Measurements from ENCODE around the gene TNNI3K. TPM values are rescaled to one million over a fixed set of nuclear protein-coding genes. Genes with fewer than 3 reads are reported as not detected.

TNNI3K gene, protein sequence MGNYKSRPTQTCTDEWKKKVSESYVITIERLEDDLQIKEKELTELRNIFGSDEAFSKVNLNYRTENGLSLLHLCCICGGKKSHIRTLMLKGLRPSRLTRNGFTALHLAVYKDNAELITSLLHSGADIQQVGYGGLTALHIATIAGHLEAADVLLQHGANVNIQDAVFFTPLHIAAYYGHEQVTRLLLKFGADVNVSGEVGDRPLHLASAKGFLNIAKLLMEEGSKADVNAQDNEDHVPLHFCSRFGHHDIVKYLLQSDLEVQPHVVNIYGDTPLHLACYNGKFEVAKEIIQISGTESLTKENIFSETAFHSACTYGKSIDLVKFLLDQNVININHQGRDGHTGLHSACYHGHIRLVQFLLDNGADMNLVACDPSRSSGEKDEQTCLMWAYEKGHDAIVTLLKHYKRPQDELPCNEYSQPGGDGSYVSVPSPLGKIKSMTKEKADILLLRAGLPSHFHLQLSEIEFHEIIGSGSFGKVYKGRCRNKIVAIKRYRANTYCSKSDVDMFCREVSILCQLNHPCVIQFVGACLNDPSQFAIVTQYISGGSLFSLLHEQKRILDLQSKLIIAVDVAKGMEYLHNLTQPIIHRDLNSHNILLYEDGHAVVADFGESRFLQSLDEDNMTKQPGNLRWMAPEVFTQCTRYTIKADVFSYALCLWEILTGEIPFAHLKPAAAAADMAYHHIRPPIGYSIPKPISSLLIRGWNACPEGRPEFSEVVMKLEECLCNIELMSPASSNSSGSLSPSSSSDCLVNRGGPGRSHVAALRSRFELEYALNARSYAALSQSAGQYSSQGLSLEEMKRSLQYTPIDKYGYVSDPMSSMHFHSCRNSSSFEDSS
- total RNA-seq, result not detected

DNA sequence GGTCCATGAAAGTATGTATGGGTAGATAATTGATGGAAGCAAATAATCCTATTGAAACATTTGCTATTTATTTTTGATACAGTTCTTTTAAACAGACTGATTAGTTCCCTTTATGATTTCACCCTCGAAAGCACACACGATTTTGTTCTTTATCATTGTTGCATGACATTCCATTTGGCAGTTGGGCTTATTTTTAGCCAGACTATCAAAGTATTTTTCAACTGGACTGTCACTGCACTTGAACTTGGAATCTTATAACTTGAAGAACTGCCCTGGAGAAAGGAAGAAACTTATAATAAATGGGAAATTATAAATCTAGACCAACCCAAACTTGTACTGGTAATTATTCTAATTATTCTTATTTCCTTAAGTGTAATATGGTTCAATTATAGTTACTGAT lies at the start of gene TNNI3K:
TNNI3K (plus strand) TSS at position 235 of the 400 bp plus-strand sequence; CDS start at position 300, 65 bp downstream.
- TF ChIP-seq, protein P1, sequence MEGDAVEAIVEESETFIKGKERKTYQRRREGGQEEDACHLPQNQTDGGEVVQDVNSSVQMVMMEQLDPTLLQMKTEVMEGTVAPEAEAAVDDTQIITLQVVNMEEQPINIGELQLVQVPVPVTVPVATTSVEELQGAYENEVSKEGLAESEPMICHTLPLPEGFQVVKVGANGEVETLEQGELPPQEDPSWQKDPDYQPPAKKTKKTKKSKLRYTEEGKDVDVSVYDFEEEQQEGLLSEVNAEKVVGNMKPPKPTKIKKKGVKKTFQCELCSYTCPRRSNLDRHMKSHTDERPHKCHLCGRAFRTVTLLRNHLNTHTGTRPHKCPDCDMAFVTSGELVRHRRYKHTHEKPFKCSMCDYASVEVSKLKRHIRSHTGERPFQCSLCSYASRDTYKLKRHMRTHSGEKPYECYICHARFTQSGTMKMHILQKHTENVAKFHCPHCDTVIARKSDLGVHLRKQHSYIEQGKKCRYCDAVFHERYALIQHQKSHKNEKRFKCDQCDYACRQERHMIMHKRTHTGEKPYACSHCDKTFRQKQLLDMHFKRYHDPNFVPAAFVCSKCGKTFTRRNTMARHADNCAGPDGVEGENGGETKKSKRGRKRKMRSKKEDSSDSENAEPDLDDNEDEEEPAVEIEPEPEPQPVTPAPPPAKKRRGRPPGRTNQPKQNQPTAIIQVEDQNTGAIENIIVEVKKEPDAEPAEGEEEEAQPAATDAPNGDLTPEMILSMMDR (IDR thresholded peaks at IDR 0.05), result no peak
- TF ChIP-seq POLR2AphosphoS5 (IDR thresholded peaks at IDR 0.05; ENCODE audit: insufficient read depth in 1 of 2, low read depth in 1 of 2), result no peak
- TF ChIP-seq POLR2A (IDR thresholded peaks at IDR 0.05), result no peak

DNA sequence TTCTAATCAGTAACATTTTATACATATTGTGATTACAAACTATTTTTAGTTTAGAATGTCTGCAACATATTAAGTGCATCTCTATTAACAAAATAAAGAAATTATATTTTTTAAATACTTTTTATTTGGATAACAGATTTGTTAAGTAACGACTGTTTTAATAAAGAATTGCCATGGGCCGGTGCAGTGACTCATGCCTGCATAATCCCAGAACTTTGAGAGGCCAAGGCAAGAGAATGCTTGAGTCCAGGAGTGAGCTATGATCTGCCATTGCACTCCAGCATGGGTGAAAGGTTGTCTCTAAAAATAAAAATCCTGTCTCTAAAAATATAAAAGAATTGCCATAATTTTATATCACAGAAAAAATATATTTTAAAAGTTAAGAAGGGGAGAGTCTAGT lies 41.3 kb upstream of the TNNI3K start:
- Histone ChIP-seq H3K4me1 (peaks cover 5% of the 10 kb centered on the region), H3K27ac (no peak overlapping the region), H3K27me3 (no peaks in the 10 kb centered on the region), H3K4me3 (no peak overlapping the region), H3K36me3 (no peaks in the 10 kb centered on the region), H3K9me3 (no peaks in the 10 kb centered on the region)
- intact Hi-C loops (cut with DNase I), result no loop called here
- no peak for DNase-seq (ENCODE audit: extremely low spot score in 2 of 2)
- TF ChIP-seq, protein P1 (IDR thresholded peaks at IDR 0.05), result no peak
- TF ChIP-seq POLR2A (IDR thresholded peaks at IDR 0.05), result no peak
- TF ChIP-seq POLR2AphosphoS5 (IDR thresholded peaks at IDR 0.05; ENCODE audit: insufficient read depth in 1 of 2, low read depth in 1 of 2), result no peak

More for the DNA sequence above, at the start of gene TNNI3K:
- Histone ChIP-seq H3K27ac (no peak within 1 kb of the TSS), H3K9me3 (no peaks in the 10 kb centered on the region), H3K27me3 (no peaks in the 10 kb centered on the region), H3K36me3 (no peaks in the 10 kb centered on the region), H3K4me1 (no peaks in the 10 kb centered on the region), H3K4me3 (no peak within 1 kb of the TSS)
- DNase-seq (ENCODE audit: extremely low spot score in 2 of 2), result no peak
- intact Hi-C loops (cut with DNase I), result no loop called here

DNA sequence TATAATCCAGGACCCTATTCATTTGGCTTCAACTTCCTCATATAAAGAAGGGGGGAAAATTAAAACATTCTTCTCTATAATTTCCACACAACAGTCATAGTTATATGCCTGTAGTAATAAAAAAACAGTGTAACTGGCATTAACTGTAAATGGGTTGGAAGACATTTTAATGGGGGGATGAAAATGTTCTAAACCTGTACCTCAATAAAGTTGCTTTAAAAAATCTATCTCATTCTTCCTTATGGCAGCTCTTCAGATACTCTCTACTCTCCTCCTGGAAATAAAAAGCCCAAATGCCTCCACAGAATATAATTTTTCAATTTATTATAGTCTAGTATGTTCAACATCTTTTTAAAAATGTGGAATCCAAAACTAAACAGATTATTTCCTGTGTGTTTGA lies 39.8 kb upstream of the TNNI3K start:
- no peak overlapping the region for H3K4me3 ChIP-seq
- H3K36me3 ChIP-seq, result no peaks in the 10 kb centered on the region
- H3K4me1 ChIP-seq, result peaks cover 15% of the 10 kb centered on the region
- H3K27ac ChIP-seq, result no peak overlapping the region
- intact Hi-C loops (cut with DNase I), result no loop called here
- TF ChIP-seq, protein P1 (IDR thresholded peaks at IDR 0.05), result no peak
- TF ChIP-seq POLR2AphosphoS5 (IDR thresholded peaks at IDR 0.05; ENCODE audit: insufficient read depth in 1 of 2, low read depth in 1 of 2) (no peak), POLR2A (IDR thresholded peaks at IDR 0.05) (no peak)
- DNase-seq (ENCODE audit: extremely low spot score in 2 of 2), result no peak
- H3K9me3 ChIP-seq, result no peaks in the 10 kb centered on the region
- no peaks in the 10 kb centered on the region for H3K27me3 ChIP-seq

DNA sequence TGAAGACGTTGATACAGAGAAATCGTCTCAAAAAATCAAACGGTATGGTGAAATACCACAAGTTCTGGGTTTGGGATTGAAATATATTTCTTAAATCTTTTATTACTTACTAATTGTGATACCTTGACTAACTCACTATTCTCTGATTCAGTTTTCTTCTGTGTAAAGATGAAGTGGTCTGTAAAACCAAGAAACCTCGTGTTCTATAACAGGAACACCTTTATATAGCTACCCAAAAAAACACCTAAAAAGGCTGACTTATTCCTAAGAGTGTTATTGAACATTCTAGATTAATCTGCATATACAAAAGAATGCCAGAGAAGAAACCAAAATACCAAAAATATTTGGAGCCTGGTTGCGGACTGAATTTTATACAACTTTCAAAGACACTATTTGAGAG lies 37.9 kb upstream of the TNNI3K start:
- Histone ChIP-seq H3K36me3 (peaks cover 0 to 4% of the 10 kb centered on the region in 2 donors), H3K4me1 (peaks cover 15% of the 10 kb centered on the region), H3K27ac (peak overlapping the region; percentile 59), H3K4me3 (peak overlapping the region; percentile 70 to 74), H3K9me3 (no peaks in the 10 kb centered on the region), H3K27me3 (no peaks in the 10 kb centered on the region)
- TF ChIP-seq POLR2A (IDR thresholded peaks at IDR 0.05) (no peak), POLR2AphosphoS5 (IDR thresholded peaks at IDR 0.05; ENCODE audit: insufficient read depth in 1 of 2, low read depth in 1 of 2) (no peak)
- TF ChIP-seq, protein P1 (IDR thresholded peaks at IDR 0.05), result no peak
- no peak for DNase-seq (ENCODE audit: extremely low spot score in 2 of 2)
- intact Hi-C loops (cut with DNase I), result no loop called here
